A673 (cell line): ENCODE measurements around the gene RPL14. TPM values are rescaled to one million over a fixed set of nuclear protein-coding genes. Genes with fewer than 3 reads are reported as not detected.
"Not testable (repeated sequence)": the region's sequence is repeated elsewhere in the genome, so short reads cannot be mapped to it uniquely, and the experiment has no call there.

Source experiments
- BruUV-seq: library from RNA; stranded (reverse); fragments of 400-500 nt; replicated peaks from 2 replicates; lab custom pipeline; 2021; lab: Mats Ljungman, UMichigan
- CTCF ChIA-PET: fragments of 300-600 bp; sonication (Branson Sonifier 250); formaldehyde crosslinking; loops from one replicate; lab custom pipeline; 2022; ENCODE audit warnings: antibody characterized with exemption; lab: Charles Lee
- POLR2A ChIA-PET: fragments of 300-600 bp; sonication (Branson Sonifier 250); formaldehyde crosslinking; loops from one replicate; lab custom pipeline; 2022; ENCODE audit warnings: antibody characterized with exemption; ENCODE audit not compliant: low non-redundant PET; lab: Charles Lee
- DNase-seq: peaks from one replicate; pipeline ENCODE4 v3.0.0-alpha.2; 2015; ENCODE audit warnings: low spot score
- H3K27ac ChIP-seq: fragments of 200-600 bp; sonication (generic); 2 replicates; pipeline ENCODE4 v1.5.1; 2016; ENCODE audit warnings: mixed run types, low read depth, mild to moderate bottlenecking, mixed read lengths, antibody characterized with exemption, low read length; ENCODE audit not compliant: poor library complexity, severe bottlenecking
- H3K27me3 ChIP-seq: fragments of 200-600 bp; sonication (generic); replicated peaks from 2 replicates; pipeline ENCODE4 v1.6.1; 2017; ENCODE audit warnings: mixed run types, low read depth, mild to moderate bottlenecking, mixed read lengths, antibody characterized with exemption, low read length; ENCODE audit not compliant: insufficient read depth, poor library complexity
- H3K36me3 ChIP-seq: fragments of 200-600 bp; sonication (generic); 2 replicates; pipeline ENCODE4 v1.6.1; 2016; ENCODE audit warnings: mixed run types, mild to moderate bottlenecking, mixed read lengths, antibody characterized with exemption, low read length; ENCODE audit not compliant: insufficient read depth, poor library complexity, severe bottlenecking
- H3K4me1 ChIP-seq: fragments of 200-600 bp; sonication (generic); 2 replicates; pipeline ENCODE4 v1.6.1; 2017; ENCODE audit warnings: mixed run types, mild to moderate bottlenecking, mixed read lengths, antibody characterized with exemption, low read length; ENCODE audit not compliant: insufficient read depth, poor library complexity, severe bottlenecking
- H3K4me3 ChIP-seq: fragments of 200-600 bp; sonication (generic); 2 replicates; pipeline ENCODE4 v1.5.1; 2016; ENCODE audit warnings: low read depth, mixed run types, mild to moderate bottlenecking, mixed read lengths, low read length; ENCODE audit not compliant: poor library complexity, severe bottlenecking
- H3K9me3 ChIP-seq: fragments of 200-600 bp; sonication (generic); 2 replicates; pipeline ENCODE4 v1.6.1; 2016; ENCODE audit warnings: mixed run types, low read depth, mild to moderate bottlenecking, mixed read lengths, antibody characterized with exemption, low read length; ENCODE audit not compliant: poor library complexity, severe bottlenecking
- EZH2 ChIP-seq: fragments of 200-600 bp; sonication (generic); IDR thresholded peaks from 2 replicates; pipeline ENCODE4 v1.6.1; 2017; ENCODE audit warnings: borderline replicate concordance, low read depth, mild to moderate bottlenecking, mixed read lengths, antibody characterized with exemption, low read length; ENCODE audit not compliant: poor library complexity, severe bottlenecking
- intact Hi-C: fragments of 100-400 bp; cut with micrococcal nuclease; formaldehyde crosslinking; loops from one replicate; pipeline ENCODE4 v1.10.0; 2022; ENCODE audit not compliant: unreplicated experiment
- total RNA-seq: library from RNA; stranded (reverse); gene quantifications from 2 replicates; pipeline ENCODE4 v1.2.3, GENCODE V29; 2021
- TF ChIP-seq, protein P1 (sequence below): fragments of 300-800, 200-600 bp; sonication (generic); conservative IDR thresholded peaks from 2 replicates; pipeline ENCODE4 v1.5.1; 2017; ENCODE audit warnings: low read depth, mild to moderate bottlenecking, antibody characterized with exemption, low read length, moderate library complexity, mixed read lengths

Gene RPL14
- total RNA-seq, 1 experiment from 2014 or later, result 980 TPM

DNA sequence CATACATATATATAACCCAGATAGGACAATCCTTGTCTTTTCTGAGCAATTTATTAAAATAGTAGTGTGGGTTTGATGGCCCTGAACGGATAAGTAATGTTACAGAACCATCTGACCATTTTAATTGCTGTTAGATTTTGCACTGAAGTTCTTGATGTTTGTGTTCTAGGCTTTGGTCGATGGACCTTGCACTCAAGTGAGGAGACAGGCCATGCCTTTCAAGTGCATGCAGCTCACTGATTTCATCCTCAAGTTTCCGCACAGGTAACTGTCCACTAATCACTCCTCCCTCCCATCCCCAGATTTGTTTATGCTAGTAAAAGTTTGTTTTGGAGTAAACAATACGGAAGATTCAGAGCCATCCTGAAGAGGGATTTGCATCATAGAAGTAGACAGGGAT is 1.3 kb downstream of the RPL14 start:
- no peak overlapping the region for H3K27ac ChIP-seq
- H3K4me3 ChIP-seq, result peak overlapping the region; percentile 86
- peaks cover 50% of the 10 kb centered on the region for H3K36me3 ChIP-seq
- ChIA-PET POLR2A (no interaction called here), CTCF (no interaction called here)
- intact Hi-C loops, result no loop called here
- no peaks in the 10 kb centered on the region for H3K4me1 ChIP-seq
- TF ChIP-seq, protein P1, sequence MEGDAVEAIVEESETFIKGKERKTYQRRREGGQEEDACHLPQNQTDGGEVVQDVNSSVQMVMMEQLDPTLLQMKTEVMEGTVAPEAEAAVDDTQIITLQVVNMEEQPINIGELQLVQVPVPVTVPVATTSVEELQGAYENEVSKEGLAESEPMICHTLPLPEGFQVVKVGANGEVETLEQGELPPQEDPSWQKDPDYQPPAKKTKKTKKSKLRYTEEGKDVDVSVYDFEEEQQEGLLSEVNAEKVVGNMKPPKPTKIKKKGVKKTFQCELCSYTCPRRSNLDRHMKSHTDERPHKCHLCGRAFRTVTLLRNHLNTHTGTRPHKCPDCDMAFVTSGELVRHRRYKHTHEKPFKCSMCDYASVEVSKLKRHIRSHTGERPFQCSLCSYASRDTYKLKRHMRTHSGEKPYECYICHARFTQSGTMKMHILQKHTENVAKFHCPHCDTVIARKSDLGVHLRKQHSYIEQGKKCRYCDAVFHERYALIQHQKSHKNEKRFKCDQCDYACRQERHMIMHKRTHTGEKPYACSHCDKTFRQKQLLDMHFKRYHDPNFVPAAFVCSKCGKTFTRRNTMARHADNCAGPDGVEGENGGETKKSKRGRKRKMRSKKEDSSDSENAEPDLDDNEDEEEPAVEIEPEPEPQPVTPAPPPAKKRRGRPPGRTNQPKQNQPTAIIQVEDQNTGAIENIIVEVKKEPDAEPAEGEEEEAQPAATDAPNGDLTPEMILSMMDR, result no peak
- no peak for TF ChIP-seq EZH2
- BruUV-seq, result no TSS peak
- no peaks in the 10 kb centered on the region for H3K9me3 ChIP-seq
- no peak for DNase-seq
- H3K27me3 ChIP-seq, result no peaks in the 10 kb centered on the region

DNA sequence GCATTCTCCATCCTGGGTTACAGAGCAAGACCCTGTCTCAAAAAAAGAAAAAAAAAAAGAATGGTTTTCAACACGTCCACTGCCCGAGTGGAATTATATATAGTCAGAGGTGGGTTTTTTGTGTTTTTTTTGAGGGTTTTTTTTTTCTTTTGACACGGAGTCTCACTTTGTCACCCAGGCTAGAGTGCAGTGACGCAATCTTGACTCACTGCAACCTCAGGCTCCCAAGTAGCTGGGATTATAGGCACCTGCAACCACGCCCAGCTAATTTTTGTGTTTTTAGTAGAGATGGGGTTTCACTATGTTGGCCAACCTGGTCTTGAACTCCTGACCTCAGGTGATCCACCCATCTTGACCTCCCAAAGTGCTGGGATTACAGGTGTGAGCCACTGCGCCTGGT is 3.3 kb downstream of the RPL14 start:
- intact Hi-C loops, H3K4me3 ChIP-seq, H3K27me3 ChIP-seq, CTCF ChIA-PET, H3K4me1 ChIP-seq, POLR2A ChIA-PET, DNase-seq, H3K9me3 ChIP-seq, H3K27ac ChIP-seq, BruUV-seq: not testable (repeated sequence)
- peaks cover 56% of the 10 kb centered on the region for H3K36me3 ChIP-seq

DNA sequence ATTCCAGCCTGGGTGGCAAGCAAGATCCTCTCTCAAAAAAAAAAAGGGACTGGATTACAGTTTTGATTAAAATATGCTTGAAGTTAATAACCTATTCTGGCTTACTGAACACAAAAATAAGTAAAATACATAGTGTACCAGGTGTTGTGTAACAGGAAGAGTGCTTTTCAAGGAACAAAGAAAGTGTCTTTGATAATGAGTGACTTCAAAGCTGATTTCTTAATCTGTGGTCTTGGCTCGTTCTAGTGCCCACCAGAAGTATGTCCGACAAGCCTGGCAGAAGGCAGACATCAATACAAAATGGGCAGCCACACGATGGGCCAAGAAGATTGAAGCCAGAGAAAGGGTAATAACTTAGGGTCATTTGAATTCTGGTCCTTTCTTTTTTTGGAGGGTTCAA is 4.0 kb downstream of the RPL14 start:
- TF ChIP-seq, protein P1, result no peak
- TF ChIP-seq EZH2, result no peak
- intact Hi-C loops, result no loop called here

DNA sequence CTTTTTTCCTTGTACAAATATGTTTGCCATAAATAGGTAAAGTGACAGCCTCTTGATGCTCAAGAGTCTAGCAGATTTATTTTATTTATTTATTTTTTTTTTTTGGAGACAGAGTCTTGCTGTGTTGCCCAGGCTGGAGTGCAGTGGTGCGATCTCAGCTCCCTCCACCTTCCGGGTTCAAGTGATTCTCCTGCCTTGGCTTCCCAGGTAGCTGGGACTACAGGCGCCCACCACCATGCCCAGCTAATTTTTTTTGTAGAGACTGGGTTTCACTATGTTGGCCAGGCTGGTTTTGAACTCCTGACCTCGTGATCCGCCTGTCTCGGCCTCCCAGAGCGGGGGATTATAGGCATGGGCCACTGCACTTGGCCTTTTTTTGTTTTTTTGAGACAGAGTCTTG is 5.7 kb downstream of the RPL14 start:
- BruUV-seq, H3K4me1 ChIP-seq, DNase-seq, CTCF ChIA-PET, POLR2A ChIA-PET, H3K27me3 ChIP-seq, H3K4me3 ChIP-seq, intact Hi-C loops, H3K27ac ChIP-seq, H3K9me3 ChIP-seq: not testable (repeated sequence)
- H3K36me3 ChIP-seq, result peaks cover 56% of the 10 kb centered on the region

More for the DNA sequence above, 4.0 kb downstream of the RPL14 start:
- ChIA-PET CTCF (no interaction called here), POLR2A (no interaction called here)
- no peak overlapping the region for H3K4me3 ChIP-seq
- no peak for DNase-seq
- BruUV-seq, result no TSS peak
- no peaks in the 10 kb centered on the region for H3K9me3 ChIP-seq
- H3K36me3 ChIP-seq, result peaks cover 56% of the 10 kb centered on the region
- no peaks in the 10 kb centered on the region for H3K4me1 ChIP-seq
- H3K27ac ChIP-seq, result no peak overlapping the region
- H3K27me3 ChIP-seq, result no peaks in the 10 kb centered on the region
